Activated T-helper 1 cell treated with anti-CD3 and anti-CD28 coated beads, Interleukin-12 subunit alpha, Interleukin-12 subunit beta, Interleukin-2, Interleukin-4 antibody, amounts not matched to agents 30 ng/mL and 10 ng/mL and 1 ng/mL, durations not matched to agents 14 hours and 24 hours and 36 hours (primary cell): ENCODE measurements around the gene PROC. TPM values are rescaled to one million over a fixed set of nuclear protein-coding genes. Genes with fewer than 3 reads are reported as not detected.

ENCODE experiments used
- DNase-seq: peaks from one replicate; pipeline ENCODE4 v3.0.0; 2021; ENCODE audit warnings: low spot score
- H3K27ac Mint-ChIP-seq: one replicate; pipeline ENCODE4 v1.8.0; 2021; ENCODE audit warnings: mild to moderate bottlenecking, mixed read lengths
- H3K27me3 Mint-ChIP-seq: one replicate; pipeline ENCODE4 v1.8.0; 2022; ENCODE audit warnings: mild to moderate bottlenecking, moderate library complexity, mixed read lengths; ENCODE audit not compliant: insufficient read depth
- H3K36me3 Mint-ChIP-seq: one replicate; pipeline ENCODE4 v1.8.0; 2021; ENCODE audit warnings: low read depth, mixed read lengths
- H3K4me1 Mint-ChIP-seq: one replicate; pipeline ENCODE4 v1.8.0; 2021; ENCODE audit warnings: low read depth, mixed read lengths
- H3K4me3 Mint-ChIP-seq: one replicate; pipeline ENCODE4 v1.8.0; 2021; ENCODE audit warnings: mild to moderate bottlenecking, moderate library complexity, mixed read lengths
- H3K9me3 Mint-ChIP-seq: one replicate; pipeline ENCODE4 v1.8.0; 2021; ENCODE audit warnings: mixed read lengths
- intact Hi-C: fragments of 100-400 bp; cut with micrococcal nuclease; formaldehyde crosslinking; loops from one replicate; pipeline ENCODE4 v1.15.1; 2024
- total RNA-seq: library from RNA; stranded (reverse); gene quantifications from 2 replicates; pipeline ENCODE4 v1.2.3, GENCODE V29; 2022

Gene PROC
- 0.29 TPM in 2 replicates for total RNA-seq

GRCh38 chr2:127418300-127419111, at the start of gene PROC:
PROC (plus strand) TSS chr2:127418427; CDS start chr2:127419943, 1,516 bp downstream.
- H3K27ac Mint-ChIP-seq, result no peak within 1 kb of the TSS
- peak within 1 kb of the TSS; percentile 48 for H3K4me3 Mint-ChIP-seq
- DNase-seq, result no peak
- H3K36me3 Mint-ChIP-seq, result no peaks in the 10 kb centered on the region
- no peaks in the 10 kb centered on the region for H3K9me3 Mint-ChIP-seq
- peaks cover 33% of the 10 kb centered on the region for H3K27me3 Mint-ChIP-seq
- peaks cover 34% of the 10 kb centered on the region for H3K4me1 Mint-ChIP-seq
- intact Hi-C loops, result no loop called here

DNA sequence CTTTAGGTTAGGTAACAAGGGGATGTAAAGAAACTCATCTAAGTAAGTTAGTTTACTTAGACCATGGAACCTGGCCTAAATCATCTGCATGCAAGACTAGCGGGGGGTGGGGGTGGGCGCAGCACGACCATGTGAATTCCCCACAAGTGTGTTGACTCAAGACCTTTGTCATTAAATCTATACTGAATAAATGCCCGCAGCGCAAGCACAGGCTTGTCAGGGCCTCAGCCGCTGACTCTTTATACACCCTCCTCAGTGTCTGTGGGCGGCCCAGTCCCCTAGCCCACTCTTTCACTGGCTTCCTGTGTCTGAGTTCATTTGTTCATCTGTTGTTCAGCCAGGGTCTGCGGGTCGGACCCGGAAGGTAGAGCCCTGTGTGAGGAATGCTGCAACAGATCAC, 48.2 kb upstream of the PROC start:
- DNase-seq, result no peak
- peaks cover 17% of the 10 kb centered on the region for H3K36me3 Mint-ChIP-seq

DNA sequence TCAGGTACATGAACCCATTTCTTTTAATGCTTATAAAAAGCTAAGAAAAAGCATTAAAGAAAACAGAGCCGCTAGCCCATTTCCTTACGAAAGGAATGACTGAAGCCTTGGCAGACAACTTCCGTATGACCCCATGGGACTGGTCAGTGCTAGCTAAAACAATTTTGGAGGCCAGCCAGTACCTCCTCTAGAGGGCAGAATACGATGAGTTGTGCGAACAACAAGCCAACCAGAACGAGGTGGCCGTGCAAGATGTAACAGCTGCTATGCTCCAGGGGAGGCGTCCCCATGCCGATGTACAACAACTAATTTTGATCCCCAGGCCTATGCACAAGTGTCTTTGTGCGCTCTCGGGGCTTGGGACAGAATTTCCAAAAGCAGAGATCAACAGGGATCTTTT, 47.2 kb upstream of the PROC start:
- no peak for DNase-seq
- Mint-ChIP-seq H3K9me3 (peaks cover 39% of the 10 kb centered on the region), H3K36me3 (peaks cover 22% of the 10 kb centered on the region), H3K27me3 (no peaks in the 10 kb centered on the region), H3K27ac (no peak overlapping the region), H3K4me3 (no peak overlapping the region), H3K4me1 (peaks cover 11% of the 10 kb centered on the region)
- intact Hi-C loops, result no loop called here

More for the DNA sequence above, 48.2 kb upstream of the PROC start:
- Mint-ChIP-seq H3K4me1 (peaks cover 21% of the 10 kb centered on the region), H3K27me3 (no peaks in the 10 kb centered on the region), H3K4me3 (no peak overlapping the region), H3K9me3 (peaks cover 34% of the 10 kb centered on the region), H3K27ac (no peak overlapping the region)
- intact Hi-C loops, result no loop called here

DNA sequence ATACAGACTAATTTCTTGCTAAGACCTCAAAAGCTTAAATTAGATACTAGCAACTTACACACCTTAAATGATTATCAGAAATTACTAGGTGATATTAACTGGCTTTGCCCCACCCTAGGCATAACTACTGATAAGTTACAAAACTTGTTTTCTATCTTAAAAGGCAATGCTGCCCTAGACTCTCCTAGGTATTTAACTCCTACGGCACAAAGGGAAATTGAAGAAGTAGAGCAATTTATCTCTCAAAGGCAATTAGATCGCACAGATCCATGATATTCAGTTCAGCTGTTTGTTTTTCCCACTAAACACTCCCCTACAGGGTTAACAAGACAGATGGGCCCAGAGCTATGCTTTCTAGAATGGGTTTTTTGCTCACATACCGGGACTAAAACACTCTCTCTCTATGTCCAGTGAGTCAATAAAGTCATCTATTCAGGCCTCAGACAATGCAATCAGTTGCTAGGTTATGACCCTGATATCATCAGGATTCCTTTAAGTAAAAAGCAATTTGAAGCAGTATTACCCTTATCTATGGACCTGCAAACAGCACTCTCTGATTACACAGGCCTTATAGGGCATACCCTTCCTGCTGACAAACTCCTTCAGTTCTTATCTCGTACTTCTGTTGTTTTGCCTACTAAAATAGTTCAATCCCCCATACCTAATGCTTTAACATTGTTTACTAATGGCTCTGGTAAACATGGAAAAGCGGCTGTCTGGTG, 44.7 kb upstream of the PROC start:
- no peak overlapping the region for H3K27ac Mint-ChIP-seq
- peaks cover 24% of the 10 kb centered on the region for H3K36me3 Mint-ChIP-seq
- H3K4me1 Mint-ChIP-seq, result peaks cover 20% of the 10 kb centered on the region
- H3K27me3 Mint-ChIP-seq, result no peaks in the 10 kb centered on the region
- H3K4me3 Mint-ChIP-seq, result no peak overlapping the region
- DNase-seq, result no peak
- intact Hi-C loops, result no loop called here
- peaks cover 42% of the 10 kb centered on the region for H3K9me3 Mint-ChIP-seq

DNA sequence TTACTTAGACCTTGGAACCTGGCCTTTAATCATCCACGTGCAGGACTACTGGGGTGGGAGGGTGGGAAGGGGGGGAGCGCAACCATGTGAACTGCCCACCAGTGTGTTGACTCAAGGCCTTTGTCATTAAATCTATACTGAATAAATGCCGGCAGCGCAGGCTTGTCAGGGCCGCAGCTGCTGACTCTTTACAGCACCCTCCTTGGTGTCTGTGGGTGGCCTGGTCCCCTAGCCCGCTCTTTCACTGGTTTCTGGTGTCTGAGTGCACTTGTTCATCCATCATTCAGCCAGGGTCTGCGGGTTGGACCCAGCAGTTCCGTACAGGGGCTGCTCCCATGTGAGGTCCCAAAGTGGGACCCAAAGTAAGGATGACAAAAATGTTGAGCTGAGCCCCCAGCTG, 42.0 kb upstream of the PROC start:
- Mint-ChIP-seq H3K36me3 (peaks cover 21% of the 10 kb centered on the region), H3K9me3 (peaks cover 36% of the 10 kb centered on the region), H3K27me3 (no peaks in the 10 kb centered on the region), H3K4me1 (peaks cover 36% of the 10 kb centered on the region), H3K27ac (no peak overlapping the region), H3K4me3 (no peak overlapping the region)
- no peak for DNase-seq
- intact Hi-C loops, result no loop called here

- Mint-ChIP-seq H3K9me3 (peaks cover 30% of the 10 kb centered on the region), H3K4me1 (peaks cover 42% of the 10 kb centered on the region), H3K27me3 (no peaks in the 10 kb centered on the region), H3K36me3 (peaks cover 19% of the 10 kb centered on the region), H3K27ac (no peak overlapping the region), H3K4me3 (no peak overlapping the region)
- no peak for DNase-seq
- intact Hi-C loops, result no loop called here
These were observed 41.0 kb upstream of the PROC start for GRCh38 chr2:127377262-127377661.

- Mint-ChIP-seq H3K9me3 (peaks cover 18% of the 10 kb centered on the region), H3K4me1 (peaks cover 37% of the 10 kb centered on the region), H3K36me3 (peaks cover 21% of the 10 kb centered on the region), H3K27ac (no peak overlapping the region), H3K27me3 (no peaks in the 10 kb centered on the region), H3K4me3 (no peak overlapping the region)
- DNase-seq, result no peak
- intact Hi-C loops, result no loop called here
These were observed 39.5 kb upstream of the PROC start for GRCh38 chr2:127378720-127379119.

- intact Hi-C loops, result no loop called here
- Mint-ChIP-seq H3K27ac (no peak overlapping the region), H3K27me3 (no peaks in the 10 kb centered on the region)
These were observed 38.4 kb upstream of the PROC start for GRCh38 chr2:127379712-127380355.

DNA sequence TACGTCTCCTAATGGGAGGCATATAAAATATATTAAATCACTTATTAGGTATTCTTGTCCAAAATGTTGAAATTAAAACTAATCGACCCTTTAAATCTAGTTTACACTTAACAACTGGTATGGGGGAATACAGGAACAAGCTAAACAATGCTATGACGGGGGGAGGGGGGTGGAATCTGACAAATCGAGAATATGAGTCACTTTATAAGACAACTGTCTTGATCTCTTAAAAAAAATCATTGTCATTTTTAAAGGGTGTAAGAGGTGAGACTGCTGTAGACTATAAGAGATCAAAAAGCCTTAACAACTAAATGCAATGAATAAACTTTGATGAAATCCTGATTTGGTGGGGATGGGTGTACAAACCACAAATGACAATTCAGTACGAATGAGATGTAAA, 36.5 kb upstream of the PROC start:
- intact Hi-C loops, result no loop called here
- no peak for DNase-seq
- H3K27me3 Mint-ChIP-seq, result no peaks in the 10 kb centered on the region
- peaks cover 19% of the 10 kb centered on the region for H3K36me3 Mint-ChIP-seq
- no peak overlapping the region for H3K4me3 Mint-ChIP-seq
- H3K9me3 Mint-ChIP-seq, result no peaks in the 10 kb centered on the region
- H3K27ac Mint-ChIP-seq, result no peak overlapping the region
- H3K4me1 Mint-ChIP-seq, result peaks cover 65% of the 10 kb centered on the region

More at GRCh38 chr2:127379712-127380355, 38.4 kb upstream of the PROC start:
- no peak for DNase-seq
- peaks cover 20% of the 10 kb centered on the region for H3K36me3 Mint-ChIP-seq
- no peak overlapping the region for H3K4me3 Mint-ChIP-seq
- H3K9me3 Mint-ChIP-seq, result peaks cover 8% of the 10 kb centered on the region
- peaks cover 45% of the 10 kb centered on the region for H3K4me1 Mint-ChIP-seq

- peaks cover 21% of the 10 kb centered on the region for H3K36me3 Mint-ChIP-seq
- H3K4me1 Mint-ChIP-seq, result peaks cover 62% of the 10 kb centered on the region
- no peak overlapping the region for H3K4me3 Mint-ChIP-seq
- H3K9me3 Mint-ChIP-seq, result no peaks in the 10 kb centered on the region
- DNase-seq, result no peak
- H3K27ac Mint-ChIP-seq, result no peak overlapping the region
- intact Hi-C loops, result no loop called here
- no peaks in the 10 kb centered on the region for H3K27me3 Mint-ChIP-seq
These were observed 35.4 kb upstream of the PROC start for GRCh38 chr2:127382831-127383230.

DNA sequence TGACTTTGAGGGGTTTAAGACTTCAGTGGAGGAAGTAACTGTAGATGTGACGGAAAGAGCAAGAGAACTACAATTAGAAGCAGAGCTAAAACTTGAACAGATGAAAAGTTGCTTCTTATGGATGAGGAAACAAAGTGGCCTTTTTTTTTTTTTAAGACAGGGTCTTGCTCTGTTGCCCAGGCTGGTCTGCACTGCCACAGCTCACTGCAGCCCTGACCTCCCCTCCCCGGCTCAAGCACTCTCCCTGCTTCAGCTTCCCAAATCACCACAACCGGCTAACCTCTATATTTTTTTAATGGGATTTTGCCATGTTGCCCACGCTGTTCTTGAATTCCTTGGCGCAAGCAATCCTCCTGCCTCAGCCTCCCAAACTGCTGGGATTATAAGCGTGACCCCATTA, 33.7 kb upstream of the PROC start:
- intact Hi-C loops, result no loop called here
- Mint-ChIP-seq H3K4me3 (peak overlapping the region; percentile 30), H3K27me3 (no peaks in the 10 kb centered on the region), H3K9me3 (no peaks in the 10 kb centered on the region), H3K4me1 (peaks cover 68% of the 10 kb centered on the region), H3K27ac (no peak overlapping the region), H3K36me3 (peaks cover 21% of the 10 kb centered on the region)
- no peak for DNase-seq

DNA sequence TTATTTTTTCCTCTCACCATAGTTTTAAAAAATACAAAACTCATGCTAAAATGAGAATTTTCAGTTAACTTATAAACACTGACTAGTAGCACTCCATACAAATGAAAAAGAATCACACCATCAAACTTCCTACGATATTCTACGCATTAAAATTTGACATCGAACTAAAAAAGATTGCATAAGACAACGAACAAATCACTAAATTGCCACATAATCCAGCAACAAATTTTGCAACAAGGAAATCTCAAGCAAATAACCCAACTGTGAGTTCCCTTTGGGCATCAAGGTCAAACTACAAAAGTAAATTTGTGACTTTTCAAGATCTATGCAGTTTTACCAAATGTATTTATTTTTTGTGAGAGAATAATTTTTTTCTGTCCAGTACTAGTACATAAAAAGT, 32.0 kb upstream of the PROC start:
- no peaks in the 10 kb centered on the region for H3K9me3 Mint-ChIP-seq
- H3K27ac Mint-ChIP-seq, result peak overlapping the region; percentile 42
- H3K27me3 Mint-ChIP-seq, result no peaks in the 10 kb centered on the region
- H3K36me3 Mint-ChIP-seq, result peaks cover 21% of the 10 kb centered on the region
- peak overlapping the region; percentile 96 for H3K4me3 Mint-ChIP-seq
- no peak for DNase-seq
- H3K4me1 Mint-ChIP-seq, result peaks cover 66% of the 10 kb centered on the region
- intact Hi-C loops, result loop anchor here (2.0 to 5.0 kb wide), 3 partner anchors 315 to 729 kb away; partner anchors contain the start of genes GYPC, SFT2D3 and WDR33
